Fibroblast of the conjunctiva (primary cell): Measurements from ENCODE around the gene GALNT7.
"Not testable (repeated sequence)": the region's sequence is repeated elsewhere in the genome, so short reads cannot be mapped to it uniquely, and the experiment has no call there.

Experiments
- DNase-seq: peaks from one replicate; pipeline ENCODE4 v3.0.0-alpha.2; 2010; ENCODE audit warnings: low read depth

GALNT7 gene, protein sequence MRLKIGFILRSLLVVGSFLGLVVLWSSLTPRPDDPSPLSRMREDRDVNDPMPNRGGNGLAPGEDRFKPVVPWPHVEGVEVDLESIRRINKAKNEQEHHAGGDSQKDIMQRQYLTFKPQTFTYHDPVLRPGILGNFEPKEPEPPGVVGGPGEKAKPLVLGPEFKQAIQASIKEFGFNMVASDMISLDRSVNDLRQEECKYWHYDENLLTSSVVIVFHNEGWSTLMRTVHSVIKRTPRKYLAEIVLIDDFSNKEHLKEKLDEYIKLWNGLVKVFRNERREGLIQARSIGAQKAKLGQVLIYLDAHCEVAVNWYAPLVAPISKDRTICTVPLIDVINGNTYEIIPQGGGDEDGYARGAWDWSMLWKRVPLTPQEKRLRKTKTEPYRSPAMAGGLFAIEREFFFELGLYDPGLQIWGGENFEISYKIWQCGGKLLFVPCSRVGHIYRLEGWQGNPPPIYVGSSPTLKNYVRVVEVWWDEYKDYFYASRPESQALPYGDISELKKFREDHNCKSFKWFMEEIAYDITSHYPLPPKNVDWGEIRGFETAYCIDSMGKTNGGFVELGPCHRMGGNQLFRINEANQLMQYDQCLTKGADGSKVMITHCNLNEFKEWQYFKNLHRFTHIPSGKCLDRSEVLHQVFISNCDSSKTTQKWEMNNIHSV

DNA sequence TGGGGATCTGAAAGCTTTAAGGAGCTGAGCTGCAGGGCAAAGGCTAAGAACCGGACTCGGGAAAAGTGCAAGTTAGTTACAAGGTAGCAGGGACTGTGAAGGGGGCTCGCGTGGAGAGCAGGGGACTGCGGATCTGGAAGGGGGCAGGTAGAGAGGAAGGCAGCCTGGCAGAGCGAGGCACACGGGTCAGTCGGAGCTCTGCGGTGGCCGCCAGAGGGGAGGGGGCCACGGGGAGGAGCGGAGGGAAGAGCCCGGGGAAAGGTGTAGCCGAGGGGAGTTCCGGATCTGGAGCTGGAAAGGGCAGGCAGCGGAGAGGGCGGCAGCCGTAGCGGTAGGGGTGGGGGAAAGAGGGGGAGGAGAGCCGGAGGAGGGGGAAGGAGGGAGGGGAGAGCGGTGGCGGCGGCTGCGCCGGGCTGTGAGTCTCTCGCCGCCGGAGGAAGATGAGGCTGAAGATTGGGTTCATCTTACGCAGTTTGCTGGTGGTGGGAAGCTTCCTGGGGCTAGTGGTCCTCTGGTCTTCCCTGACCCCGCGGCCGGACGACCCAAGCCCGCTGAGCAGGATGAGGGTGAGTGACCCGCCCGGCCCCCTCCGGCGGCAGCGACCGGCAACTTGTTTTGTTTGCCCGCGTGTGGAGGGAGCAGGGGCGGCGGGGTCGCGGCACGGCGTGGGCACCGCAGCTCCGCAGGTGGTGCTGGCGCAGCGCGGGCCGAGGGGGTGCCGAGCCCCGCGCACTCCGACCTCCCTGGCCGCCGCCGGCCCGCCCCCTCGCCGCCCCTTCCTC, at the start of gene GALNT7:
Gene GALNT7, plus strand, starts transcription at position 416 of the 782 bp plus-strand sequence. Its CDS starts 25 bp downstream, at position 441.
- no peak for DNase-seq

DNA sequence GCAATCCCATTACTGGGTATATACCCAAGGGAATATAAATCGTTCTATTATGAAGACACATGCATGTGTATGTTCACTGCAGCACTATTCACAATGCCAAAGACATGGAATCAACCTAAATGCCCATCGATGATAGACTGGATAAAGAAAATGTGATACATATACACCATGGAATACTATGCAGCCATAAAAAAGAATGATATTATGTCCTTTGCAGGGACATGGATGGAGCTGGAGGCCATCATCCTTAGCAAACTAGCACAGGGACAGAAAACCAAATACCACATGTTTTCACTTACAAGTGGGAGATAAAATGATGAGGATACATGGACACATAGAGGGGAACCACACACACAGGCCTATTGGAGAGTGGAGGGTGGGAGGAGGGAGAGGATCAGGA, 49.8 kb upstream of the GALNT7 start:
- not testable (repeated sequence) for DNase-seq

DNA sequence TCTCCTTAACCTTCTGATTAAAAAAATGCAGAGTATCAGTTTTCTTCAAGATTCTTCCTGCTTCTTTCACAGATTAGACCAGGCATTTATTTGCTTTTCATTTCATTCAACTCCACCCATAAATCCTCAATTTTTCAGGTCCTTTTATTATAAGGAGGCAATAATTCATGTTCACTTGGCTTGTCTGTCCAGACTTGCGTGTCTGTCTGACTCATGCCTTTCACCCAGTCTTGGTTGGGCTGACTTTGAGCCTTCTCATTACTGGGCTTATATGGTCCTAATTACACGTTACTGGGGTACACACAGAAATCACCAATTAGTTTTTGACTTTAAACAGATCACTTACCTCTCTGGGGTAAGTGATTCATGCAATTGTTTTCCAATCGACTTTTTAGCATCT, 48.8 kb upstream of the GALNT7 start:
- DNase-seq: no peak

DNA sequence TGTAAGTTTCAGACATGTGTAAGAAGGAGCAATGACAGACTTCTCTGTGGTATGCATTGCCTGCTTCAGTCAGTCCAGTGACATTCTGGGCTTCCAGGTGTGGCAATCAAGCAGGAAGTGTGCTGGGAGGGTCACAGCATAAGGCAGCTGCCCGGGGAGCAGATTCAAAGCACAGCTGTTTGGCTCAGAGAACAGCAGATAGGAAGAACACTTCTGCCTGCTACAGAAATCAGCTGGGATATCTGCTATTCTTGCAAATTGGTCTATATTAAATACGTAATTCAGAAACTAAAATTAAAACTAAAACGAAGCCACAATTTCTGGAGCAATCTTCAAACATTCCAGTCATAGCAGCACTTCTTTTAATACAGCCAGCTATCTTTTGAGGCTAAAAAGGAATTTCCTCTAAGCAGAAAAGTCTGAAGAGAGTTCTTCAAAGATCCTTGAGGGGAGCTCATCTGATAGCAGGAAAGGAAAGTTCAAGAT, 47.5 kb upstream of the GALNT7 start:
- DNase-seq: no peak

DNA sequence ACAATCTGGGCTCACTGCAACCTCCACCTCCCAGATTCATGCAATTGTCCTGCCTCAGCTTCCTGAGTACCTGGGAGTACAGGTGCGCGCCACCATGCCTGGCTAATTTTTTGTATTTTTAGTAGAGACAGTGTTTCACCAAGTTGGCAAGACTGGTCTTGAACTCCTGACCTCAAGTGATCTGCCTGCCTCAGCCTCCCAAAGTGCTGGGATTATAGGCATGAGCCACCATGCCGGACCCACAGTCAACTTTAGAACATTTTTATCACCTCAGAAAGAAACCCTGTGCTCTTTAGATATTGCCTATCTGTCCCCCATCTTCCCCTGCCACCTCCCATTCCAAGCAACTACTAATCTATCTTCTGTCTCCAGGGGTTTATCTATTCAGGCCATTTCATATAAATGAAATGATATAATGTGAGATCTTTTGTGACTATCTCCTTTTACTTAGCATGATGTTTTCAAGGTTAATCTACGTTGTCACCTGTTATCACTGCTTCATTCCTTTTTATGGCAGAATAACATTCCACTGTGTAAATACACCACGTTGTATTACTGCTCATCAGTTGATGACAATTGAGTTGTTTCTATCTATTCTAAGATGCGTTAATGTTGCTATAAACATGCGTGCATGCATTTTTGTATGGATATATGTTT, 44.3 kb upstream of the GALNT7 start:
- no peak for DNase-seq

DNA sequence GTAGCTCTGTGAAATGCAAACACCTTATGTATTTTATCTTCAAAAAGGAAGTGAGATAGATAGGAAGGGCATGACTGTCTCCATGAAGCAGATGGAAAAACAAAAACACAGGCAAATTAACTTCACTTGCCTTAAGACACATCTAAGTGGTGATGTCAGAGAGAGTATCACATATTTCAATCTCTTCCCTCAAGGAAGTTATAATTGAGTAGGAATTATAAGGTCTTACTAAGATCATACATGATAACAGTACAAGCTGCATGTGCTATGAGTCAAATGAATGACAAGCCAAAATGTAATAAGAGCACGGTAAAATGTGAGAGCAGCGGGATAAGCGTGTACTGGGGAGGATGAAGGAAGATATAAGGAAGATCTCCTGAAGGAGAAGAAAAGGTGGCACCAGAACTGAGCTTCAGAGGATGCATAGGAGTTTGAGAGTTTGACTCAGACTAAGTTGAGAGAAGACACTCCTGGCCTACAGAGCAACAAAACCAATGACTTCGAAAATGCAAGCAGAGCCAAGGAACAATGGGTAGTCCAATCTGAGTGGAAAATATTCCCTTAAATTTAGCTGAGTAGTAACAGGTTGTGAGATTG, 43.3 kb upstream of the GALNT7 start:
- no peak for DNase-seq

DNA sequence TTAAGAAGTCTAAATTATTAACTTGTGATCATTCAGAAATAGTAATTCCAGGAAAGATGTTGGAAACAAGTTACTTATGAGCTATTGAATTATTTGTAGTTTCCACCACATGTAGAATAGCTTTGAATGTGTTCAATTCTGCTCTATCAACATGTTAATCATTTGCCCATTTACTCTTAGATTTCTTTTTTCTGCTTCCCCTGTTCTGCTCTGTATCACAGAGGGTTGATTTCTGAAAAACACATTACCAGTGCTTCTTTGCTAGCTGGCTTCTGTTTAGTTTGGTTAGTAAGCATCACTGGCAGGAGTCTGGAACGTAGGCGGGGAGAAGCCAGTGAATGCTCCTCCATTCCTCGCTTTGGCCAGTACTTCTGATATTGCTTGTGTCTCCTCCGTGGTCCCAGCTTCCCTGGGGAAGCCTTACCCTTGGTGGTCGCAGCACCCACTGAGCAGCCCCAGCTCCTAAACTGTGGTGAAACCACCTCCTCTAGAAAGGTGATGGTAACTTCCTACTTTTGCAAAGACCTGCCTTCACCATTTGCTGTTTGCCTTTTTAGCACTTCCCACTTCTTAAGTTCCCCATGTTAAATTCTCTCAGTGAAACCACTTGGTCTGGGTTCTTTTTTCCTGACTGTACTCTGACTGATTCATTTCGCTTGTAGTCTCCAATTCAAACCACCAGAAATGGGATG, 40.3 kb upstream of the GALNT7 start:
- no peak for DNase-seq

DNA sequence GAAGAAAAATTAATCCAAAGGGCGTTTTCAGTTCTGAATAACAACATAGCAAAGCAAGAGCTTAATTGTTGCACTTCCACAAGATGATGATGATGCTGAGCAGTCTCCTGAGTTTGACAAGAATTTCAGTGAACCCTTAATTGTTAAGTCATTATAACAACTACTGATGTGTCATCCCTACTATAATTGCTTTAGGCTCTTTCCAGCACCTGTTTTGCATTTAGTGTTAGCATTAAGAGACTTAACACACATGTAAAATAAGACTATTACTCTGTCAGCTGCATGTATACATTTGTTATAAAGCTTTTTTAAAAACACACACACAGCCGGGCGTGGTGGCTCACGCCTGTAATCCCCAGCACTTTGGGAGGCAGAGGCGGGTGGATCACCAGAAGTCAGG, 37.9 kb upstream of the GALNT7 start:
- no peak for DNase-seq

DNA sequence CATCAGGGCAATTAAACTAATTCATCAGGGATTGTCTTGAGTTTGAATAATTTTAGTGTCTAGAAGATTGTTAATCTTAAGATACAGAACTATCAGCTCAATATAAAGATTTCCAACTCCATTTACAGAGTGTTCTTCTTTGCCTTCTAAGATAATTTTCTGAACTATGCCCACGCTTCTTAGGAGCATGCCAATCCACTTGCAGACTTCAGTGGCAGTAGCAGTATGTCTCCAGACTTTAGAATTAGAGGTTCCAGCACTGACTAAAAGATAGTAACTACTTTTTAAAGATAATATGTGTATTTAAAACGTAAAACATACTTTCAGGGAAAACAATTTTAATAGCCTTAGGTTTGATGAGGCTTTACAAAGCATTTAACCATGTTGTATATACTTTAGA, 34.2 kb upstream of the GALNT7 start:
- no peak for DNase-seq

DNA sequence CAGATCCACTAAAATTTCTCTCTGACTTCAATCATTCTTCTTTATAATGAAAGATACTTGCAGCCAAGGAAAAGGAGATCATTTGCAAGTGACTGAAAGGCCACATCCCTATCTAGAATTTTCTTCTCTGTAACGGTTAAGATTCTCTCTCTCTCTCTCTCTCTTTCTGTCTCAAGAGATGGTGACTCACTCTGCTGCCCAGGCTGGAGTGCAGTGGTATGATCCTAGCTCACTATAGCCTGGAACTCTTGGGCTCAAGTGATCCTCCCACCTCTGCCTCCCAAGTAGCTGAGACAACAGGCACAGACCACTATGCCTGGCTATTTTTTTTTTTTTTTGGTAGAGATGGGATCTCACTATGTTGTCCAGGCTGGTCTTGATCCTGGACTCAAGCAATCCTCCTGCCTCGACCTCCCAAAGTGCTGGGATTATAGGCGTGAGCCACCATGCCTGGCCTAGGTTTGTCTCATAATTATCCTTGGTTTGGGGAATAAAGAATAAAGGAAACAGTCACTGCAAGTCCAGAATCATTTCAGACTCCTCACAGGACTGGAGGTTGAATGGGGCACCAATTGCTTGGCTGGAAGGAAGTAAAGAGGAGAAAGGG, 33.3 kb upstream of the GALNT7 start:
- no peak for DNase-seq

DNA sequence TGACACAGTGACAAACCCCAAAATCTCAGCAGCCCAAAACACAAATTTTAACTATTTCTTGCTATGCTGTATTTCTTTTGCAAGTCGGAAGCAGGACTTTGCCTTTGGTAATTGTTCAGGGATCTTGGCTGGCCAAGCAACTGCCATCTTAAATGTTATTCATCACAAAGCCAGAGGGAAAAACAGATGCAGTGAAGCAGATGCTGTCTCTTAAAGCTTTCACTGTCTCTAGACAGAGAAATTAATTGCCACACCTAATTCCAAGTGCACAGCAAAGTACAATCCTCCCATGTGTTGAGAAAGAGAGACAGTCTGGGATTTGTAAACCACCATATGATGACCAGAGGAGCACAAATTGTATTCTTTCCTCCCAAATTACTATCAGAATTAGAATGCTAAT, 30.0 kb upstream of the GALNT7 start:
- DNase-seq: no peak

DNA sequence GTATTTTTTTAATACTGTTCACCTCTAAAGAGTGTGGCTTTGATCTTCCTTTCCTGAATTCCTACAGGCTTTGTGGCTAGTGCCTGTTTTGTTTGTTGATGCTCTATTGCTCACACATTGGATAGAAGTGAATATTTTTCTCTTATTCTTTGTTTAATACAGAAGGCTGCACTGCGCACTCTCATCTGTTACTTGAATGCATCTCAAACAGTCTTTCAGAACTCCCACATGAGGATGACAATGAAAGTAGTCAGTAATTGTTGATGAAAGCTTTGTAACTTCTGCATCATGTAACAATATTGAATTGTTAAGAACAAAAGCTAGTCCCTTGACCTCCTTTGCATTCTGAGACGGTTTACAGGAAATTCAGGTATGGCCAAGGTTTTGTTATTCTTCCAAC, 29.1 kb upstream of the GALNT7 start:
- DNase-seq: no peak

DNA sequence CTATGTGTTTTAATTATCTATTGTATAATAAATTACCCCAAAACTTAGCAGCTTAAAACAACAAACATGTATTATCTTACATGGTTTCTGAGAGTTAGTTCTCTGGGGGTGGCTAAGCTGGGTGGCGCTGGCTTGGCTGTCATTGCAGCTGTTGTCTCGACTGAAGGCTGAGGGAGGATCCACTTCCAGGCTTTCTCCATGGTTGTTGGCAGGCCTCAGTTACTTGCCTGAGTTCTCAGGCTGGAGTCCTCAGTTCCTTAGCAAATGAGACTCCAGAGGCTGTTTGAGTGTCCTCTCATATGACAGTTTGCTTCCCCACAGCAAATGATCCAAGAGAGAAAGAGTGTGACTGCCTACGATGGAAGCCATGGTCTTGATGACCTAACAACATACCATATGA, 23.5 kb upstream of the GALNT7 start:
- DNase-seq: no peak

DNA sequence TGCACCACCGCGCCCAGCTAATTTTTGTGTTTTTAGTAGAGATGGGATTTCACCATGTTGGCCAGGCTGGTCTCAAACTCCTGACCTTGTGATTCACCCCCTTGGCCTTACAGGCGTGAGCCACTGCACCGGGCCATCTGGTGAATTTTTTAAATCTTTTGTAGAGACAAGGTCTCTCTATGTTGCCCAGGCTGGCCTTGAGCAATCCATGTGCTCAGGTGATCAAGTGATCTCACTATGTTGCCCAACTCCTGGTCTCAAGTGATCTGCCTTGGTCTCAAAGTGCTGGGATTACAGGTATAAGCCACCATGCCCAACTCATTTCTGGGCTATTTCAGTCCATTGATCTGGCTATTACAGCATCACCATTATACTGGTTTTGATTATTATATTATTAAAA, 22.2 kb upstream of the GALNT7 start:
- no peak for DNase-seq

DNA sequence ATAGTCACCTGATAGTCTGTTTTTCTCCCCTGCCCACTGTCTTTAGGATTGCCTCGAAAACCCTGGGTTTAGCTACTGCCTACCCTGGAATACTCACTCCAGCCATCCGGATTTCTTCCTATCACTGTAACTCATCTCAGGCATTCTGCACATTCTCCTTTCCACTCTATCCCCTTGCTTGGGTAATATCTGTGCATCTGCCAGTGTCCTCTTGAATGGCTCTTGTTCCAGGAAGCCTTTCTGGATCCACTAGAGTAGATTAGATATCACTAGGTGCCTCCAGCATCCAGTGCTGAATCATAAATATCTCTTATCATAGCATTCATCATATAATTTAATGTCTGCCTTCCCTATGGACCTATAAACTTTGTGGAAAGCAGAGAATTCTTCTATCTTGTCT, 17.1 kb upstream of the GALNT7 start:
- no peak for DNase-seq

DNA sequence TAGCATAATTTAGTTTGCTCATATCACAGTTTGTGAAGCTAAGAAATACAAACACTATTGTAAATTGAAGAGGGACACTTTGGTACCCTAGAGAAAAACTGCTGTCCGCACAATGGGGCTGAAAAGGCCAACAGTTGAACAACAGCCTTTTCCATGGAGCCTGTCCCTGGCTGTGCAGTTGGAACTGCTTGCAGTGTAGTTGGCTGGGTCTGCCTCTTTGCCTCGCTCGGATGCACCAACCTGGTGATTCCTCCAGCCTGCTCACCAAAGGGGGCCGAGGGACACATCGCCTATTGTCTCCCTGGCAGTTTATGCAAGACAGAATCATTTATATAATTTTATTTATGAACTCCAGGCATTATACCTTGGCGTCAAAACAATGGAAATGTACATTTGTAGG, 16.5 kb upstream of the GALNT7 start:
- no peak for DNase-seq

DNA sequence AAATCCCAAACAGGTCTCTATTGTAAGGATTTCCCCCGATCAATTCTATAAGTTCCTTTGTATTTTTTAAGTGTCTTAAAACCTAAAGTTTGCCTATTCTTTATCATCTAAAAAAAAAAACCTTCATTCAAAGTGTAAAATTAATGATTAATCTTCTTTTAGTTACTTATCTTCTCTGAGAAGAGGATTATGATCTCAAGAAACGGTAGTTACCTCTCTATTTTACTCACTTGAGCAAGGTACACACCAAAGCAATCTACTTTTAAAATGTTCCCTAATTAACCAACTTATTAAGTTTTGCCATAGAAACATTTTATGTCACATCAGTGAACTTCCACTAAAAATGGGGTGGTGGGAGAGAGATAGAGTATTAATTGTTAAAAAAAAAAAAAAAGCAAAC, 15.2 kb upstream of the GALNT7 start:
- DNase-seq: no peak

DNA sequence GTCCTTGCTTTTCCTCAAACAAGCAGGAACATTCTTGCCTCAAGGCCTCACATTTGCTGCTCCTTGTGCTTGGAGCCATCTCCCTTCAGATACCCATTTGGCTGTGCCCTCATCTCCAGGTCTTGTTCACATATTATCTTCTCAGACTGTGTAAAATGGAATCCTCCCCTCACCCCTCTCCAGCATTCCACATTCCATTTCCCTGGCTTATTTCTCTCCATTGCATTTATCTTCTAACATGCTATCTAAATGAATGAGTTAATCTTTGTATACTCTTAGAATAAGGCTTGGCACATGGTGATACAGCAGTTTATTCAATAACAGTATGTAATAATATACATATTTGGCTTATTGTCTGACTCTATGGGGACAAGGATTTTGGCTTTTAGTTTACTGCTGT, 8.8 kb upstream of the GALNT7 start:
- DNase-seq: no peak

DNA sequence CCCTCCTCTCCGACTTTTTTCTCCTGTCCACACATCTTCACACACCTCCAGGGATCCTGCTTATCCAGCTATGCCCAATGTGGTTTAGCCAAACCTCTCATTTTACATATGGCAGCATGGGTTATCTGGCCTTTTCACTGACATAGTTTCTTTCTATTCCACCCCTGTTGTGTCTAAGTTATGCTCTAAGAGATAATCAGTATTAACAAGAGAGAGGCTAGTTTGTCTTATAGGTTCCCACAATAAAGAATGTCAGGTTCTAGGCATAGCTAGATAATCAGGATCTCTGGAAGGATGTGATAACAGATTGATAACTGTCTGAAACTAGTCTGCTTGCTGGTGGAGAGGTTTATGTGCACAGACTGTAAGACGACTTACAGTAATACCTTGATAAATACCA, 7.7 kb upstream of the GALNT7 start:
- DNase-seq: no peak

DNA sequence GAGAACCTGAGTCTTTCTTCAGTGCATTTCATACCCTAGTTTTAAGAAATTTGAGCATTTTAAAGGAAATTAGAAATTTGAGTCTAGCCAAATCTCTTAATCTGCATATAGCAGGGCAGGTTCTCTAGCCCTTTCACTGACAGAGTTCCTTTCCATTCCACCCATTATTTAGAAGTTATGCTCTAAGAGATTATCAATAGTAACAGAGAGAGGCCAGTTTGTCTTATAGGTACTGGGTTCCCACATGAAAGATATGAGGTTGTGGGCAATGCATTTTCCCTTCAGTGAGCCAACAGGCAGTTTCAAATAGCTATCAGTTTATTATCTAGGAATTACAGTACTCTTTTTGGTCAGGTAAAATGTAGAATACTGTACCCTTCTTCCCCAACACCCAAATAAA, 7.3 kb upstream of the GALNT7 start:
- DNase-seq: no peak

DNA sequence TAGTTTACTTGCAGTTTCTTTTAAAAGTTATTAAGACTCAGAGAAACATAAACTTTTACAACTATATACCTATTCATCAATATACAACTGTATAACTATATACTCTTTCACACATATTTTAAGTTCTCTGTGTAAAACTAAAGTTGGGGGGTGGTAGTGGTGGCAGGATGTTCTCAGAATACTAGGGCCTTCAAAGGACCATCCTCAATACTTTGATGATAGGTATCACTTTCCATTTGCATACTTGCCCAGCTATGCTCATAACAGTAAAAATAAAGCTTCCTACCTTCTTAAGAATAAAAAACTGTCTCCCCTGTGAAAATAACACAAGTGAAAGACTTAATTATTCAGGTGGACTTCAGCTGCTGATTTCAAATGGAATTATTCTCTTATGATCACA, 2.9 kb upstream of the GALNT7 start:
- no peak for DNase-seq
